ENCODE data around the gene SYCE1L. TPM values are rescaled to one million over a fixed set of nuclear protein-coding genes. Genes with fewer than 3 reads are reported as not detected.

The SYCE1L gene
- 2.0 and 9.4 TPM in 2 replicates for total RNA-seq

GRCh38 chr16:77199211-77199610, at the start of gene SYCE1L:
TSS of gene SYCE1L (plus strand) at chr16:77199408. CDS start at chr16:77199452, 44 bp downstream.

GRCh38 chr16:77190478-77191258, 8.5 kb upstream of the SYCE1L start, which contains the start of gene MON1B:
TSS of gene MON1B (plus strand) at chr16:77191190. CDS start at chr16:77191486, 296 bp downstream.

Other genes with a start within 250 kb of the SYCE1L start
- 22.0 and 35.0 TPM in 2 replicates for gene MON1B, start 8.2 kb upstream of the SYCE1L start, total RNA-seq
- 0.33 and 1.4 TPM in 2 replicates for gene ADAMTS18, start 235.6 kb downstream of the SYCE1L start, total RNA-seq

All from mesangial cell (primary cell).